OCI-LY1 (cell line): Measurements from ENCODE around the gene TLE4.

Experiments
- EZH2 ChIP-seq: fragments of 200-600 bp; sonication (generic), shearing (Covaris generic); IDR thresholded peaks from 2 replicates; pipeline ENCODE4 v1.8.0; 2017; ENCODE audit warnings: borderline replicate concordance, mixed run types, mild to moderate bottlenecking, antibody characterized with exemption, low read length, moderate library complexity, mixed read lengths
- TF ChIP-seq, protein P1 (sequence below): fragments of 200-600 bp; sonication (generic), shearing (Covaris generic); IDR thresholded peaks from 2 replicates; pipeline ENCODE4 v1.5.1; 2017; ENCODE audit warnings: mild to moderate bottlenecking, antibody characterized with exemption, low read length, moderate library complexity, mixed read lengths

DNA sequence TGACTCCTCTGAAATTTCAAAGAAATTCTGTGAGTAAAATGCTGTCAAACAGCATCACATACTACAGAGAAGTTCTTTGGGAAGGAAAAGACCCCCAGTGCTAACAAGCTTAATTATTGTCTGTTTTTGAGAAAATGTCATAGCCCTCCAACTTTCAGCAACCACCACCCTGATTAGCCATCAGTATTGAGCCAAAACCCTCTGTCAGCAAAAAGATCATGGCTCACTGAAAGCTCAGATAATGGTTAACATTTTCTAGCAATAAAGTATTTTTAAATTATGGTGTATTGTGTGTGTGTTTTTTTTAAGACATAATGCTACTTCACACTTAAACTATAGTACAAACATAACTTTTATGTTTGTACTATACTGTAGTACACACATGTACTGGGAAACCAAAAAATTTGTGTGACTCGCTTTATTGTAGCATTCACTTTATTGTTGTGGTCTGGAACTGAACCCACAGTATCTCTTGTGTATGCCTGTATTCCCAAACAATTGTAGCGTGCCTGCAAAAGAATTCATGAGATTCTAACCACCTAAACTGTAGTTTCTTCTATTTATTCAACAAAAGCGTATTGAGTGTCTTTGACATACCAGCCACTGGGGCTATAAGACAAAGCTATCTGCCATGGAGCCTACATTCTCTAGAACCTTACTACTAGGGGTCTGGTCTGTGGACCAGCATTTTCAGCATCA is 31.6 kb downstream of the TLE4 start:
- no peak for TF ChIP-seq EZH2
- TF ChIP-seq, protein P1, sequence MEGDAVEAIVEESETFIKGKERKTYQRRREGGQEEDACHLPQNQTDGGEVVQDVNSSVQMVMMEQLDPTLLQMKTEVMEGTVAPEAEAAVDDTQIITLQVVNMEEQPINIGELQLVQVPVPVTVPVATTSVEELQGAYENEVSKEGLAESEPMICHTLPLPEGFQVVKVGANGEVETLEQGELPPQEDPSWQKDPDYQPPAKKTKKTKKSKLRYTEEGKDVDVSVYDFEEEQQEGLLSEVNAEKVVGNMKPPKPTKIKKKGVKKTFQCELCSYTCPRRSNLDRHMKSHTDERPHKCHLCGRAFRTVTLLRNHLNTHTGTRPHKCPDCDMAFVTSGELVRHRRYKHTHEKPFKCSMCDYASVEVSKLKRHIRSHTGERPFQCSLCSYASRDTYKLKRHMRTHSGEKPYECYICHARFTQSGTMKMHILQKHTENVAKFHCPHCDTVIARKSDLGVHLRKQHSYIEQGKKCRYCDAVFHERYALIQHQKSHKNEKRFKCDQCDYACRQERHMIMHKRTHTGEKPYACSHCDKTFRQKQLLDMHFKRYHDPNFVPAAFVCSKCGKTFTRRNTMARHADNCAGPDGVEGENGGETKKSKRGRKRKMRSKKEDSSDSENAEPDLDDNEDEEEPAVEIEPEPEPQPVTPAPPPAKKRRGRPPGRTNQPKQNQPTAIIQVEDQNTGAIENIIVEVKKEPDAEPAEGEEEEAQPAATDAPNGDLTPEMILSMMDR: no peak
